GM19467 (cell line): Measurements from ENCODE around the gene MSI2.
"Not testable (repeated sequence)": the region's sequence is repeated elsewhere in the genome, so short reads cannot be mapped to it uniquely, and the experiment has no call there.

Experiments used
- ATAC-seq: cut with Tn5 transposase; IDR thresholded peaks from one replicate; pipeline ENCODE4 v1.9.1; 2021; ENCODE audit warnings: mild to moderate bottlenecking, moderate library complexity; ENCODE audit not compliant: unreplicated experiment

Gene MSI2

DNA sequence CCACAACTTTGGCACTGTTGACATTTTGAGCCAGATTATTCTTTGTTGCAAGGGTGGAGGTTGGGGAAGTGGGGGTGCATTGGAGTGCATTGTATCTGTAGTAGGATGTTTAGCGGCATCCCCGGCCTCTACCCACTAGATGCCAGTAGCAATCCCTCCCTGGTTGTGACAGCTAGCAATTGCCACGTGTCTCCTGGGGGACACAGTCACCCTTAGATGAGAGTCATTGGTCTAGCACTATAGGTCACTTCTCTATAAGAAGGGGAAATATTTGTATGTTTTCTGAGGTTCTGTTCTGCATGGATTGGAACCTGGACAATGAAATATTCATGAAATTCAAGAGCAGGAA is 32.4 kb downstream of the MSI2 start:
- ATAC-seq, result no peak

DNA sequence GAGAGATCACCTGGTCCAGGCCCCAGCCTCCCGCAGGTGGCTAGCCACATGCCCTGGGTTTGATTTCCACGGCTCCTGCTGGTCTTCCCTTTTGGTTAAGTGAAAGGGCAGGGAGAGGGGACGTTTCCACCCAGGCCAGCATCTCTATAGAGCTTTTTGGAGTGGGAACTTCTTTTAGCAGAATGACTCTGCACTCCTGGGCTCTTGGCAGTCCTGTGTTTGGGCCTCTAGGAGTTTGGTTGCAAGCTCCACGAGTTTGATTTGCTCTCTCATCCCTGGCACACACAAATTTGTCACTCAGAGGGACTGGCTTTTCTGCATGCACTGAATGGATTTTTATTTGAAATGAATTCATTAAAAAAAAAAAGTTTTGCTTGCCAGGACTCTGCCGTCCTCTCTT is 32.8 kb downstream of the MSI2 start:
- ATAC-seq, result no peak

DNA sequence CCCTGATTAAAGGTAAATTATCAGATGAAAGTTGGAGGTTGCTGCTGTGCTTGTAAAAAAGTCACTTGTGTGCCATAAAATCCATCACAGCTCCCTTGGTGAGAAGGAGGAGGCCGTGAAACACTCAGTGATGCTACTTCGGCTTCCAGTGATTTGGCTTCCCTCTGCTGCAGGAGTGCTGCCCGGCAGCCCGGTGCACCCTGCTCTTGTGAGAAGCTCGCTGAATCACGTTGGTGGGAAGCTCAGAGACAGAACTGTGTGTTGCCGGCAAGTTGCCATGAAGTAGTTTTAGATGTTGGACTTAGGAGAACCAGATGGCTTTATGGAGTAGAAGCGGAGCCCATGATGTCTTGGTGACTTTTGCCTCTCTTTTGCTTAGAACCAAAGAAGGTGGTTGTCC is 33.3 kb downstream of the MSI2 start:
- no peak for ATAC-seq

DNA sequence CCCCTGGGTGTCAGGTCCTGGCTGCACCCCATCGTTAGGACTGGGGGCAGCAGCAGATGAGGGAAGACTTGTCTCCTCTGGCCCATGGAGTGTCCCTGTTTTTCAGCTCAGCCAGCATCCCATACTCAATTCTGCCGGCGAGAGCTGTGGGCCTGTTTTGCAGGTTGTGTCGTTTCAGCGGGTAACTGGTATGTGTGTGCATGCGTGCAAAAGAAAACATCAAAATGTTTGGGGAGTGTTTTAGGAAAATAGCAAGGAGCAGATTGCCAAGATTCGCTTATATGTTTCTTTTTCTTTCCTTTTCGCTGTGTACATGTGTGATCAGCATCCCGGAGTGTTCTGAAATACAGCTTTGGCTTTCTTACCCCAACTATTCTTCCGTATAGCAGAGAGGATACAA is 34.7 kb downstream of the MSI2 start:
- ATAC-seq, result no peak

DNA sequence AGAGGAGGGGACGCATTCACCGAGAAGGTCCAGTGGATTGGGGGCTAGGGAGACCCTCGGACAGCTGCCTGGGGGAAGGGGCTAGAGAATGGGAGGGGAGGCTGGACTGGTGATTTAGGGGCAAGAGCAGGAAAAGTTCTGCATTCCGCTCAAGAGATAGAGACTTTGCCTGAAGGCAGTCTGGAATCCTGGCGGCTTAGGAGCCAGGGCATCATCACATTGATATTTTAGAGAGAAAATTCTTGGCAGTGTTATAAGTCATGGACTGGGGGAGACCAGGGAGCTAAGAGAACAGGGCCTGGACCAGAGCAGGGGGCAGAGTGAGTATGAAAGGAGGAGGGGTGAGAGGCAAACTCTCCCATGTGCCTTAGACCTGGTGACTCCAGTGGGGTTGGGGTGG is 35.8 kb downstream of the MSI2 start:
- no peak for ATAC-seq

DNA sequence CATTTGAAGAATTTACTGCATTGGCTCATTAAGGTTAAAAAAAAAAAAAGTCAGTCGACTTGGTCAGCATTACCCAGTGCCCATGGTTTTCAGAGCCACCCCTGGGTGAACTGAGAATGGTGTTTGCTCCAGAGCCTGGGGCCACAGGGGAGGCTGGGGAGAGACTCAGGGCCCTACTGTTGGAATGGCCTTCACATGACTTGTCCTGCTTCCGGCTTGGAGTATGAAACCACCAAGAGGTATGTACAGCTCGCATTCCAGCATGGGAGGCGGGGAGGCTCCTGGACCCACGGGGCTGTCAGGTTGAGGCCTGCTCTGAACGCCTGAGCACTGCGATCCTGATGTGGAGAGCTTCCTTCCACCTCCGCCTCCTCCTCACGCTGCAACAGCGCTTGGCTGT is 36.8 kb downstream of the MSI2 start:
- ATAC-seq, result no peak

DNA sequence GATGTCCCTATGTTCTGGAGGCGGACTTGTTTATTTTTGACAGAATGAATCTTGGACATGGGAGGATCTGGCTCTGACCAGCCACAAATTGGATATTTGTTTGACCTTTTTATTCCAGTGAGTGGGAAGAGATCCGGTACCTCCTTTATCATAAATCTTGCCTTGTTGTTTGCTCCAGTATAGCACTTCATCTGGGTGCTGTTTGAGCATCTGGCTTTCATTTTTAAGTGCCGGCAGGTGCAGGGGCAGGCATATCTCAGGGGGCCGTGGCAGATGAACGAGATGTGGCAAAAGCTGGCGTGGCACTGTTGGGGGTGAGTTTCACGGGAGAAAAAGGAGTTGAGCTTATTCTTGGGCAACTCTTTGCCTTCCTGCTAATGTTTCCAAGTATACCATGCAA is 37.8 kb downstream of the MSI2 start:
- ATAC-seq, result no peak

DNA sequence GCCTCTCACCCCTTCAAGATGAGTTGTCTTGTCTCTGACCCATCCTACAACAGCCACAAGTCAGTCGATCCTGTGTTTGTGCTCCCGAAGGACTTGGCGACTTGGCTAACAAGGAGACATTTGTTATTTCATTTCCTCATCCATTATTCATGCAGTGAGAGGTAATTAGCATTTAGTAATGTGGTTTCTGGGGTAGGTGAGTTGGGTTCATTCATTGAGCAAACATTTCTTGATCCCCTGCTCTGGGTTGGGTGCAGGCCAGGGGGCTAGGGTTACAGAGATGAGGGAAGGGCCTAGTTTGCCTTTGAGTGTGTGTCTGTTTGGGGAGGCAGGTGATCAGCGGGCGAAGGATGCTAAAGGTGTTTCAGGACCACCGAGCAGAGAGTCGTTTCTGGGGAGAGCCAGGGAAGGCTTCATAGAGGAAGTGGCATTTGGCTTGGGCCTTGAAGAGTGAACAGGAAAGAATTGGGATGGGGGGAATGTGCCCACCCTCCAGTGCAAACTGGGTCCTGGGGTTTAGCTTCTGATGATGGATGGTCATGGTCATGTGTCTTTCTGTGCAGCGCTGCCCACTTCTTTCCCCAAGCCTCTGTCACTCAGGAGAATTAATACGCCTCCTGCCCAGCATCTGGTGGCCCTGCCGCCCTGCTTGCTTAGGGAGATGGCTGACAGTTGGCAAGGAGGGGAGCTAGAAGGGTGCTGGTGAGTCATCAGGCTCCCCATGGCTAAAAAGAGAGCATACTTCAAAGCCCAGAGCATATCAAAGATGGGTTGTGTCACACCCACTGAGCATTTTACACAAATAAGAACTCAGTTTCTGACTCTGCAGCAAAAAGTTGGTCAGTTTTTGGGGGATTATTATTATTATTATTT is 38.5 kb downstream of the MSI2 start:
- ATAC-seq, result no peak

DNA sequence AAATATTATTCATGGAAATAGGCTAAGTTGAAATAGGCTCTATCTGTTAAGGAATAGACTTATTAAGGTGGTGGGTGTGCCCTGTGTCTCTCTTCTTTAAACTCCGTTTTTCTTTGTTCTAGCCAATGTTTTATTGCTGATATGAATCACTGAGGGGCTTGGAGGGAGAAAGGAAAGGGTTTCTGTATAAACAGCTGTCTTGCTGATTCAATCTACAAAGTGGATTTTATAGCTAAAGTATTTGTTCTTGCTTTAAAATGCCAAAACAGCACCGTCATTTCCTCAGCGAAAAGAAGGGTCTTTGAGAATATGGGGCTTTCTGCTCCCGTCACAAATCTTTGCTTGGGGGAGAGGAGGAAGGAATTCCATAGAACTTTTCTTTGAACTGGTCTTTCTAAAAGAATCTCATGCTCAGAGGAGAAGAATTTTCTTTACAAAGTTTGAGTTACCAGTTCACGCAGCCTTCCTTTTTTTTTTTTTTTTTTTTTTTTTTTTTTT is 39.3 kb downstream of the MSI2 start:
- no peak for ATAC-seq

DNA sequence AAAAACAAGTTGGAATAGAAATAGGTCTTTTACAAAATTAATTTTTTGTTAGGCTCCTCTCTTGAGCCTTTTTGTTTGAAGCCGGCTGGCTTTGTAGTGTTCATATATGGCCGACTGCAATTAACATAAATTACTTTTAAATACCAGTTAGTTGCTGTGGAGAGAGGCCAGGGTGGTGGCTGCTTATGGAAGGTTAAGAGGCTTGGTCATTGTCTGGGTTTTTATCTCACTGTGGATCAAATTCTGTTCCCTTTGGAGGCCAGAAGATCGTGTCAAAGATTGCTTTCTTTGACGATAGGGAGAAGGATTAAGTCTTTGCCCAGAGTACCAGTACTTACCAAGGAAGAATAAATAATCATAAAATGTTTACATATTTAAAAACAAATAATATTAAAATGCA is 39.9 kb downstream of the MSI2 start:
- ATAC-seq, result no peak

DNA sequence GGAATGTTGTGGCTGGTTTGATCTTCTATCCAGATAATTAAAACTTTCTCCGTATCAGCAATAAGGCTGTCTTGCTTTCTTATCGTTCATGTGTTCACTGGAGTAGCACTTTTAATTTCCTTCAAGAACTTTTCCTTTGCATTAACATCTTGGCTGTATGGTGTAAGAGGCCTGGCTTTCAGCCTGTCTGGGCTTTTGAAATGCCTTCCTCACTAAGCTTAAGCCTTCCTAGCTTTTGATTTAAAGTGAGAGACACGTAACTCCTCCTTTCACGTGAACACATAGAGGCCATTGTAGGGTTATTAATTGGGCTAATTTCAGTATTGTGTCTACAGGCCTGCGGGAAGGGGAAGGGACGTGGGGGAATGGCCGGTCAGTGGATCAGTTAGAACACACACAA is 42.9 kb downstream of the MSI2 start:
- no peak for ATAC-seq

DNA sequence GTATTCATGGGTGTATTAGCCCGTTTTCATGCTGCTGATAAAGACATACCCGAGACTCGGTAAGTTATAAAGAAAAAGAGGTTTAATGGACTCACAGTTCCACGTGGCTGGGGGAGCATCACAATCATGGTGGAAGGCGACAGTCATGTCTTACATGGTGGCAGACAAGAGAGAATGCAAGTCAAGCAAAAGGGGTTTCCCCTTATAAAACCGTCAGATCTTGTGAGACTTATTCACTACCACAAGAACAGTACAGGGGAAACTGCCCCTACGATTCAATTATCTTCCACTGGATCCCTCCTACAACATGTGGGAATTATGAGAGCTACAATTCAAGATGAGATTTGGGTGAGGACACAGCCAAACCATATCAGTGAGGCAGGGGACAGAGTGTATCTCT is 44.3 kb downstream of the MSI2 start:
- ATAC-seq, result not testable (repeated sequence)

DNA sequence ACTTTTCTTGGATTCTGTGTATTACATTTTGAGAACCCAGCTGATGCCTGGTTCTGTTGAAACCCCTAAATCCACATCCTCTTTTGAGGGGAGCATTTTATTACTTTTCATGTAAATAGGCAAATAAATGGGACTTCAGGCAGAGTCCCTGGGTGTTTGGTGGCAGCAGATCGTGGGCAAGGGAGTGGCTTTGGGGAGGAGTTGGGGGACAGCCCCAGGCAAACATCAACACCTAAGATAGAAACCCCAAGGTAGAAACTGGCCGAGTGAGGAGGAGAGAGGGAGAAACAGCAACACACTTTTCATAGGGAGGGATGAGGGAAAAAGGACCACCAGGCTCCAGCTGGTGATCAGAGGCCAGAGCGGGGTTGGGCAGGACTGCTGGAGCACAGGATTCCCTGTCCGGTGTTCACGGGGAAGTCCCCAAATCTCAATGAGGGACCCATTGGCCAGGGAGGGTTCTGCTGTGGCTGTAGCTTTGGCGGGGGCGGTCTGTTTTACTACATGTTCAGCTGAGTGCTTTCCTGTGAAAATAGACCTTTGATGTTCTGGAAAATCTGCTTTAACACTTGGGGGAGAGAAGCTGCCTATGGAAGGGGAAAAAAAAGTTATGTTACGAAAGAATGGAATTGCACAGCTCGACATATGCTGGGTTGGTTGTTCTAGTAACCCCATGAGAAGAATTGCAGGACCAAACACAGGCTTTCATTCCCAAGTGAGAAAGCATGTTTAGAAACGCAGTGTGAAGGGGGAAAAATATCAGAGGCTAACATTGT is 46.6 kb downstream of the MSI2 start:
- ATAC-seq, result no peak

DNA sequence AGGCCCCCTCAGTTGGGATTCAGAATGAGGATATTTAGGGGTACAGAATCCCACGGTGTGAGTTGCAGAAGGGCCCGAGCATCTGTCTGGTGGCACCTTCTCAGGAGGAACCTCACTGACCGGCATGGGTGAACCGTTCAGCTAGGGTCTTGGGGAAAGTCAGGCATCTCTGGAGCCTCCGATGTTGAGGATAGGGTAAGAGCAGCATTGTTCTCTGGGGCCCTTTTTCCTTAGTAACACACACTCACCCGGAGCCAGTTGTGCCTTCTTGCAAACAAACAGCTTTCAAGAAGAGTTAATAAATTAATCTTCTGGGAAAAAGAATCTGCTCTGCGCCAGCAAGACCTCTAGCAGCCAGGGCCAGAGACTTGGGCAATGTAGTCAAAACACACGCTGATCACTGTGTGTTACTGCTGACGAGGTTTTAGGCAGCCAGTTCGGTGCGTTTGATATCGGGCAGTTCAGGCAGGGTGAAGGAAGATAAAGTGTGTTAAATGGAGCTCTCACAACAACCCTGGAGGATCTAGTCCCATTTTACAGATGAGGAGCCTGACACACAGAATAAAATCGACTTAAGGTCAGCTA is 48.9 kb downstream of the MSI2 start:
- ATAC-seq, result no peak

DNA sequence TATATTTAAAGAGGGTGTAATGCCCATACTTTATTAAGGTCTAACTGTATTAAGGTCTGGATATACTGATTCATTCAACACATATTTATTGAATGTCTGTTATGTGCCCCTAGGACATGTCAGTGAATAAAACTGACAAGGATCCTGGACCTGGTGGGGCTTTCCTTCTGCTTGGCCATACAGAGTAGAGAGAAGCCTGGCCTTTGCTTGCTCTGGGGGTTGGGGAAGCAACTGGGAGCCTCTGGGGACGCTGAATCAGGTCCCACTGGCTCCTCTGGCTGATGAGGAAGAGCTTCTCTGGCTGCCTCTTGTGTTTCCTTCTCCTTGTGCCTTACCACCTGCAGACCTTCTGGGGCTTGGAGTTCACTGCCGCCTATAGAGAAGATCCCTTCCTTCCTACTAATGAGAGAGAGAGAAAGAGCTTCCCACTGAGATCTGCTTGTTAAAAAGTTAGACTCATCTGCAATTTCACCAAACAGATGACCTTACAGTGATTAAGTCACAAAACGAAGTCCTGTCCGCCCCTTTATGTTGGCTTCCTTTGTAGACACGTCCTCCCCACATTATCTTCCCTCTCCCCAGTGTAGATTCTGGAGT is 49.7 kb downstream of the MSI2 start:
- no peak for ATAC-seq

DNA sequence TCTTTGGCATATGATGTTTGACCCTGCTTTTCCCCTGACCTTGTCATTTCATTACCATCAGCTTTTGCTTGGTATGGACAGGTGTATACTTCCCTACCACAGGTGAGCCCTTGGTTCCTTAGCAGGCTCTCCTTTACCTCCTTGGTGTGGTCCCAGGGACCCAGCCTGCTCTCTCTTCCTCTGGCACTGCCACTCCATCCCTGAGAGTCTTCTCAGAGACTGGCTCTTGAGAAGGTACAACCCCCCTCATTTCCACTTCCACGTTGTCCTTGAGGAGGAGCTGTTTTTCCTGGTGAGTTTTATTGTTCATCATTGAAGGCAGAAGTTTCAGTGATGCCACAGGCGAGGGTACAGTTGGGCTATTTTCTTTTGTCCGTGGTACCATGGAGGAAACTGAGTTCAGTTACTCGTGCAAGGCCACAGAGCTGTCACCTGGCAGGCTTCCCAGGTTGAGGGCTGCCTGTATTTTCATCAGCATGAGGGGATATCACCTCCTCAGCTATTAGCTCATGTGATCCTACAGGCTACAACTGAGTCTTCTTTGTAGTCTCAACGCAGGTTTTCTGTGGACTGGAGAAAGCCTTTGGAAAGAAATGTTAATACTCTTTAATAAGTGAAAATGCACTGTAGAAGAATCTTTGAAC is 52.3 kb downstream of the MSI2 start:
- no peak for ATAC-seq

DNA sequence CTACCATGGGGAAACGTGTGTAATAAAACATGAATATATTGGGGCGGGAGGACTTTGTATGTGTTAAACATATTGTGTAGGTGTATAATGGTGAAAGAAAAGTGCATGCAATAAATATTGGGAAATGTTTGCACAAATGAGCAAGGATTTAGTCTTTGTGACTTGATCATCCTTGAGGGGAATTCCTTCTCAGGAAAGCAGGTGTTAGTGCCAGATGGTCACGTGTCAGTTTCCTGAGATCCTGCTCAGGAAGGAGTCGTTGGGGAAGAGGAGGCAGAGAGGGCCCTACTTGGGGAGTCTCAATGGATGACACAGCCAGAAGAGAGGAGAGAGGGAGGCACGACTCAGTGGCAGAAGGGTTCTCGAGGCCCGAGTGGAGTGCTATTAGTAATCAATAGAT is 53.2 kb downstream of the MSI2 start:
- no peak for ATAC-seq

DNA sequence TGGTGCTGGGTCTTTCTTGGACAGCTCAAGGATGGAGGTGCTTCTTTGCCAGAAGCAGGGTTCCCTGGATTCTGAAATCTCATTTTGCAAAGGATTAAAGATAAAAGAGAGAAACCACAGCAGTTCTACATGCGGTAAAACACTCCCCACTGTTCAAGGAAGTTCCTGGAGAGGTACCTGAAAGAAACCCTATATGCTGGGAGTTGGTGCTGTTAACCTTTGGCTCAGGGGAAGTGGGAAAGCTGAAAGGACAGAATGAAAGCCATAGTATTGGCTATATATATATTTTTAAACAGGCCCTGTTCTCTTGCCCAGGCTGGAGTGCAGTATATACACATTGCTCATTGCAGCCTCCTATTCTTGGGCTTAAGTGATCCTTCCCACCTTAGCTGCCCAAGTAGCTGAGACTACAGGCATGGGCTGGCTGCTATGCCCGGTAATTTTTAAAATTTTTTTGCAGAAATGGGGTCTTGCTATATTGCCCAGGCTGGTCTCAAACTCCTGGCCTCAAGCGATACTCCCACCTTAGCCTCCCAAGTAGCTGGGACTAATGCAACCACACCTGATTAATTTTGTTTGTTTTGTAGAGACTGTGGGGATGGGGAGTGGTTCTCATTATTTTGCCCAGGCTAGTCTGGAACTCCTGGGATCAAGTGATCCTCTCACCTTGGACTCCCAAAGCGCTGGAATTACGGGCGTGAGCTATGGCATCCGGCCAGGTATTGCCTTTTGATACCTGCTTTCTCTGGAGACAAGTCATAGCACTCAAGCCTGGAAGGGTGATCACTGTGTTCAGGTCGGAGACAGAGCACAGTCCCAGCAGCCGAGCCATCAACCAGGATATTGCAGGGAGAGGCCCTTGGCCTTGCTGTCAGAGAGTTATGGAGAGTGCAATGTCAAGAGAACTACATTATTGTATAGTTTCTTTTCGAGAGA is 55.2 kb downstream of the MSI2 start:
- ATAC-seq, result no peak

DNA sequence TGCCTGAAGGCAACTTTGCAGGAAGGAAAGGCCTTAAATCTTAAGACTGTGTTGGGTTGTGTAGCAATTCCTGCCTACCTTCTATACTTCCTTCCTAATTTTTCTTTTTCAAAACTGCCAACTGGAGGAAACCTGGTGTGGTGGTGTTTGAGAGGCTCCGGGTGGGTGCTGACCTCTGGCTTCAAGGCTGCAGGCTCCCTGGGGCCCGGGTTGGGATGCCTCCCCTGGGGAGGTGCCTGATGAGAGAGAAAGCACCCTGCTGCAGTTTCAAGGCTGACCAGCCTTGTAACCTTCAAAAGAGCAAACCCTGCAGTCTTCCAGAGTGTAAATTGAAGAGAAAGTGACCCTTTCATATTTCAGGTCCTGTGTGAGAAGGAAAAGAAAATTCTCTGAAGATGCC is 55.9 kb downstream of the MSI2 start:
- ATAC-seq, result no peak
